ENCODE results near the gene DDX41. TPM values are rescaled to one million over a fixed set of nuclear protein-coding genes. Genes with fewer than 3 reads are reported as not detected.

The DDX41 gene
- total RNA-seq, 1 donor from 2014 or later, result 117 TPM

GRCh38 chr5:177467436-177467835 is 49.3 kb downstream of the DDX41 start:
- Histone ChIP-seq H3K4me3 (no peak overlapping the region), H3K36me3 (peaks cover 31 to 33% of the 10 kb centered on the region in 2 donors), H3K27ac (no peak overlapping the region)

GRCh38 chr5:177466861-177467260 is 49.9 kb downstream of the DDX41 start:
- Histone ChIP-seq H3K36me3 (peaks cover 31 to 33% of the 10 kb centered on the region in 2 donors), H3K27me3 (no peaks in the 10 kb centered on the region)
- intact Hi-C loops (cut with DNase I), result no loop called here

More at GRCh38 chr5:177467436-177467835, 49.3 kb downstream of the DDX41 start:
- DNase-seq (ENCODE audit: low spot score in 2 of 2), result no peak
- Histone ChIP-seq H3K9me3 (no peaks in the 10 kb centered on the region), H3K27me3 (no peaks in the 10 kb centered on the region), H3K4me1 (peaks cover 21 to 32% of the 10 kb centered on the region in 2 donors)
- intact Hi-C loops (cut with DNase I), result no loop called here
- no peak for TF ChIP-seq CTCF (IDR thresholded peaks at IDR 0.05)

GRCh38 chr5:177465044-177465443 is 51.7 kb downstream of the DDX41 start:
- Histone ChIP-seq H3K36me3 (peaks cover 31 to 38% of the 10 kb centered on the region in 2 donors), H3K9me3 (no peaks in the 10 kb centered on the region), H3K4me1 (peaks cover 7 to 12% of the 10 kb centered on the region in 2 donors), H3K27ac (no peak overlapping the region), H3K27me3 (no peaks in the 10 kb centered on the region), H3K4me3 (no peak overlapping the region)
- DNase-seq (ENCODE audit: low spot score in 2 of 2), result no peak
- TF ChIP-seq CTCF (IDR thresholded peaks at IDR 0.05), result no peak
- intact Hi-C loops (cut with DNase I), result no loop called here

More at GRCh38 chr5:177466861-177467260, 49.9 kb downstream of the DDX41 start:
- Histone ChIP-seq H3K9me3 (no peaks in the 10 kb centered on the region), H3K27ac (no peak overlapping the region), H3K4me1 (peaks cover 17 to 27% of the 10 kb centered on the region in 2 donors), H3K4me3 (no peak overlapping the region)
- DNase-seq (ENCODE audit: low spot score in 2 of 2), result no peak
- TF ChIP-seq CTCF (IDR thresholded peaks at IDR 0.05), result no peak

GRCh38 chr5:177462021-177462670 is 54.6 kb downstream of the DDX41 start:
- peaks cover 2 to 6% of the 10 kb centered on the region in 2 donors for H3K4me1 ChIP-seq
- no peak for TF ChIP-seq CTCF (IDR thresholded peaks at IDR 0.05)
- H3K9me3 ChIP-seq, result no peaks in the 10 kb centered on the region
- H3K27ac ChIP-seq, result peak overlapping the region in 1 of 2 donors; percentile 47
- intact Hi-C loops (cut with DNase I), result no loop called here
- no peak for DNase-seq (ENCODE audit: low spot score in 2 of 2)
- no peaks in the 10 kb centered on the region for H3K27me3 ChIP-seq
- no peak overlapping the region for H3K4me3 ChIP-seq
- peaks cover 34 to 50% of the 10 kb centered on the region in 2 donors for H3K36me3 ChIP-seq

Other genes with a start within 250 kb of the DDX41 start
- gene RAB24, start 213.2 kb downstream of the DDX41 start, total RNA-seq, result 68.8 TPM
- gene PRELID1, start 213.2 kb downstream of the DDX41 start, total RNA-seq, result 376 TPM
- gene MXD3, start 205.1 kb downstream of the DDX41 start, total RNA-seq, result 13.5 TPM
- gene LMAN2, start 165.3 kb downstream of the DDX41 start, total RNA-seq, result 229 TPM
- 4.5 TPM for gene RGS14, start 159.0 kb downstream of the DDX41 start, total RNA-seq
- gene SLC34A1, start 132.5 kb downstream of the DDX41 start, total RNA-seq, result not detected
- not detected for gene PFN3, start 116.3 kb downstream of the DDX41 start, total RNA-seq
- not detected for gene F12, start 107.4 kb downstream of the DDX41 start, total RNA-seq
- 20.6 TPM for gene GRK6, start 90.3 kb downstream of the DDX41 start, total RNA-seq
- 18.1 TPM for gene PRR7, start 70.1 kb downstream of the DDX41 start, total RNA-seq
- 151 TPM for gene DBN1, start 43.3 kb downstream of the DDX41 start, total RNA-seq
- gene PDLIM7, start 19.4 kb downstream of the DDX41 start, total RNA-seq, result 1,082 TPM
- gene DOK3, start 7.1 kb downstream of the DDX41 start, total RNA-seq, result 0.32 TPM
- 116 TPM for gene FAM193B, start 37.6 kb upstream of the DDX41 start, total RNA-seq
- gene TMED9, start 75.2 kb upstream of the DDX41 start, total RNA-seq, result 113 TPM
- gene B4GALT7, start 83.2 kb upstream of the DDX41 start, total RNA-seq, result 25.7 TPM